22Rv1 (cell line): ENCODE measurements around the gene ACTRT2.

Experiments used
- ZFX ChIP-seq: fragments of 450-650 bp; IDR thresholded peaks from 2 replicates; pipeline ENCODE4 v1.6.1; 2017; ENCODE audit warnings: antibody characterized with exemption, borderline replicate concordance
- TF ChIP-seq, protein P1 (sequence below): fragments of 450-650 bp; IDR thresholded peaks from 2 replicates; pipeline ENCODE4 v1.5.1; 2017; ENCODE audit warnings: mild to moderate bottlenecking

DNA sequence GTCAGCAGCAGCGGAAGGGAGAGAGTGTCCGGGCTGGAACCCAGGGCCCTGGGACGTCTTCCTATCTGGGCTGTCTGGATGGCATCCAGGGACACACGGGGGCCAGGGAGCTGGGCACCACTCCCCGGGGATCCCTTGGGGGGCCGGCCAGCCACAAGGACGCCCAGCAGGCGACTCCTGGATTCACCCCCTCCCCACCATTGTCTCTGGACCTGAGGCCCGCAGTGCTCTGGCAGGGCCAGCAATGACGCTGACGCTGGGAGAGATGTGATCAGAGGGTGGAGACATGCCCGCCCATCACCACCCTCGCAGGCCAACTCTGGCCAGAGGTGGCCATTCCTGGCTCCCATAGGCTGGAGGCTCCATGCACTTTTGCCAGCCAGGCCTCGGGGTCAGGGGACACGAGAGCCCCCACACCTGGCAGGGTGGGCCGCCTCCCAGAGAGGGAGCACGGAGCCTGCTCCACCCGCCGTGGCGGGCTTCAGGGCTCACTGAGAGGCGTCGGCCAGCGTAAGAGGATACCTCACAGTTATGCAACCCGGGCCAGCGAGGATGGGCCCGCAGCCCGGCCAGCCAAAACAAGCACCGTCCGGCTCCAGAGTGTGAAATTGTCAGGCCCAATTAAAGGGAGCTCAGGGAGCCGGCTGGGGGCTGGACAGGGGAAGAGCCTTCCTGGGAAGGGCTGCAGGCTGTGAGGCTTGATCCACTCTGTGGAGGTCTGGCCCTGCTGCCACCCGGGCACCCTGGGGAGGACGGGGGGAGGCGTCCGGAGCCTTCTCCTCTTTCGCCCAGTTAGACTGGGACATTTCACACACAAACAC, 10.3 kb downstream of the ACTRT2 start:
- TF ChIP-seq, protein P1, sequence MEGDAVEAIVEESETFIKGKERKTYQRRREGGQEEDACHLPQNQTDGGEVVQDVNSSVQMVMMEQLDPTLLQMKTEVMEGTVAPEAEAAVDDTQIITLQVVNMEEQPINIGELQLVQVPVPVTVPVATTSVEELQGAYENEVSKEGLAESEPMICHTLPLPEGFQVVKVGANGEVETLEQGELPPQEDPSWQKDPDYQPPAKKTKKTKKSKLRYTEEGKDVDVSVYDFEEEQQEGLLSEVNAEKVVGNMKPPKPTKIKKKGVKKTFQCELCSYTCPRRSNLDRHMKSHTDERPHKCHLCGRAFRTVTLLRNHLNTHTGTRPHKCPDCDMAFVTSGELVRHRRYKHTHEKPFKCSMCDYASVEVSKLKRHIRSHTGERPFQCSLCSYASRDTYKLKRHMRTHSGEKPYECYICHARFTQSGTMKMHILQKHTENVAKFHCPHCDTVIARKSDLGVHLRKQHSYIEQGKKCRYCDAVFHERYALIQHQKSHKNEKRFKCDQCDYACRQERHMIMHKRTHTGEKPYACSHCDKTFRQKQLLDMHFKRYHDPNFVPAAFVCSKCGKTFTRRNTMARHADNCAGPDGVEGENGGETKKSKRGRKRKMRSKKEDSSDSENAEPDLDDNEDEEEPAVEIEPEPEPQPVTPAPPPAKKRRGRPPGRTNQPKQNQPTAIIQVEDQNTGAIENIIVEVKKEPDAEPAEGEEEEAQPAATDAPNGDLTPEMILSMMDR, result no peak
- no peak for TF ChIP-seq ZFX
